Nephron progenitor cell (in vitro differentiated cells): ENCODE results near the gene DAPK1.
A peak's percentile ranks its signal among the peaks of the same experiment; 100 is the strongest.

Source experiments
- DNase-seq: peaks from one replicate; pipeline ENCODE4 v3.0.0; 2021
- H3K27ac Mint-ChIP-seq: 2 replicates; pipeline ENCODE4 v1.8.0; 2021; ENCODE audit warnings: mild to moderate bottlenecking, moderate library complexity, mixed read lengths
- H3K27me3 Mint-ChIP-seq: 2 replicates; pipeline ENCODE4 v1.8.0; 2021; ENCODE audit warnings: mild to moderate bottlenecking, low read depth, mixed read lengths; ENCODE audit not compliant: poor library complexity
- H3K36me3 Mint-ChIP-seq: 2 replicates; pipeline ENCODE4 v1.8.0; 2021; ENCODE audit warnings: low read depth, mixed read lengths
- H3K4me1 Mint-ChIP-seq: 2 replicates; pipeline ENCODE4 v1.8.0; 2021; ENCODE audit warnings: mixed read lengths
- H3K4me3 Mint-ChIP-seq: 2 replicates; pipeline ENCODE4 v1.8.0; 2021; ENCODE audit warnings: mild to moderate bottlenecking, moderate library complexity, mixed read lengths
- H3K9me3 Mint-ChIP-seq: 2 replicates; pipeline ENCODE4 v1.8.0; 2021; ENCODE audit warnings: mild to moderate bottlenecking, moderate library complexity, mixed read lengths
- TF ChIP-seq, protein P1 (sequence below): fragments of 200-600 bp; sonication (generic); IDR thresholded peaks from 2 replicates; pipeline ENCODE4 v1.5.0; 2021; ENCODE audit warnings: antibody characterized with exemption

DAPK1 gene

GRCh38 chr9:87479801-87480201 lies 17.9 kb upstream of the DAPK1 start:
- Mint-ChIP-seq H3K4me1 (peaks cover 6% of the 10 kb centered on the region), H3K36me3 (no peaks in the 10 kb centered on the region), H3K4me3 (no peak overlapping the region), H3K27ac (peak overlapping the region; percentile 25), H3K9me3 (no peaks in the 10 kb centered on the region), H3K27me3 (peaks cover 10% of the 10 kb centered on the region)
- no peak for DNase-seq
- TF ChIP-seq, protein P1, sequence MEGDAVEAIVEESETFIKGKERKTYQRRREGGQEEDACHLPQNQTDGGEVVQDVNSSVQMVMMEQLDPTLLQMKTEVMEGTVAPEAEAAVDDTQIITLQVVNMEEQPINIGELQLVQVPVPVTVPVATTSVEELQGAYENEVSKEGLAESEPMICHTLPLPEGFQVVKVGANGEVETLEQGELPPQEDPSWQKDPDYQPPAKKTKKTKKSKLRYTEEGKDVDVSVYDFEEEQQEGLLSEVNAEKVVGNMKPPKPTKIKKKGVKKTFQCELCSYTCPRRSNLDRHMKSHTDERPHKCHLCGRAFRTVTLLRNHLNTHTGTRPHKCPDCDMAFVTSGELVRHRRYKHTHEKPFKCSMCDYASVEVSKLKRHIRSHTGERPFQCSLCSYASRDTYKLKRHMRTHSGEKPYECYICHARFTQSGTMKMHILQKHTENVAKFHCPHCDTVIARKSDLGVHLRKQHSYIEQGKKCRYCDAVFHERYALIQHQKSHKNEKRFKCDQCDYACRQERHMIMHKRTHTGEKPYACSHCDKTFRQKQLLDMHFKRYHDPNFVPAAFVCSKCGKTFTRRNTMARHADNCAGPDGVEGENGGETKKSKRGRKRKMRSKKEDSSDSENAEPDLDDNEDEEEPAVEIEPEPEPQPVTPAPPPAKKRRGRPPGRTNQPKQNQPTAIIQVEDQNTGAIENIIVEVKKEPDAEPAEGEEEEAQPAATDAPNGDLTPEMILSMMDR: no peak

DNA sequence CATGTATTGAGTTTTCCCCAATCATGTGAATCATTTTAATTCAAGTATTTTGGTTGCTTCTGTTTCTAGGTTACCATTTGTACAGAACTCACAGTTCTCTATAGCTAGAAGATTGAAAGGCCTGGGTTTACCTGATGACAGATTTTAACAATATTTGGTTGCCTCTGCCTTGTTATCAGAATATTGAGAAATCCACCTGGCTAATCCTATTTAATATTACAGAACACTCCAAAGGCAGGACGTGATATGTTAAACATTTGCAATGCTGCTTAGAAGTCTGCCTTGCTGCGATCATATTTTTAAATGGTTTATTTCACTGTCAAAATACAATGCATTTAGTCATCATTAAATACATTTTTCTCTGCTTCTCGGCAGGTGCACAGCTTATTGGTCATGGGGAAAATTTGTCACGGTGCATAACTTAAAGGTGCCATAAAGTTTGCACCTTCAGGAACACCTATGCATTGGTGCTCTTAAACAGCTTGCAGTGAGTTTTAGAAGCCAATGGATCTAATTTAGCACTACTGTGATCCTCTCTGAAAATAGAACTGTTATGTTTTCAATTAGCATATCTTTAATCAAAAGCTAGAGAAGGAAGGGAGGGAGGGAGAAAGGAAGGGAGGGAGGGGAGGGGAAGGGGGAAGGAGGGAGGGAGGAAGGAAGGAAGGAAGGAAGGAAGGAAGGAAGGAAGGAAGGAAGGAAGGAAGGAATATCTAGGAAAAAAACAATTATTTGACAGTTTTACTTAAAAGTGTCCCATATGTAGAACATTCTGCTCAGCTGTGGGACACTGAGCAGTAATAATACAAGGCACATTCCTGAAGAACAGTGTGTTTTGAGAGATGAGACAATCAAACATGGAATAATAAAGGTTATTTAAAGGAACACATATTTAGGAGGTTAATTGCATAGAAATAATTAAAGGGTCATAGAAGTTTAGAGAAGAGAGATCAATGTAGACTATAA lies 15.5 kb upstream of the DAPK1 start:
- peaks cover 13% of the 10 kb centered on the region for H3K27me3 Mint-ChIP-seq
- peaks cover 6% of the 10 kb centered on the region for H3K4me1 Mint-ChIP-seq
- H3K27ac Mint-ChIP-seq: no peak overlapping the region
- TF ChIP-seq, protein P1: no peak
- H3K9me3 Mint-ChIP-seq: no peaks in the 10 kb centered on the region
- no peaks in the 10 kb centered on the region for H3K36me3 Mint-ChIP-seq
- DNase-seq: no peak
- no peak overlapping the region for H3K4me3 Mint-ChIP-seq

DNA sequence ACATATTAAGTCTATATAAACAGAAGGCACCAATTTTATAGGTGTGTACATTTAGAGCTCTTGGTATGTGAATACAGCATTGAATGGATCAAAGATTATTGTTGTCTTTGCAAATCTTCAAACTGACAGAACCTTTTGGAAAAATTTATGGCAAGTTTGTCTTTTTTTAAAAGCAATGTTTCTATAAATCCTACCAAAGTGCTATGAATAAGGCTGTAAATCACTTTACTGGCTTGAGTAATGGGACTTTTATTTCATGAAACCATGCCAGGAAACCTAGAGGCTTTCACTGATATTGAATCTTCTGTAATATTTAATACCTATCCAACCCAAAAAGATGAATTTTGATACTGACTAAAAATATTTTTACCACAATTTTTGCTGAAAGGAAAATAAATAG lies 7.4 kb upstream of the DAPK1 start:
- no peak for DNase-seq
- H3K27me3 Mint-ChIP-seq: peaks cover 19% of the 10 kb centered on the region
- H3K27ac Mint-ChIP-seq: no peak overlapping the region
- no peaks in the 10 kb centered on the region for H3K36me3 Mint-ChIP-seq
- H3K4me3 Mint-ChIP-seq: no peak overlapping the region
- H3K9me3 Mint-ChIP-seq: no peaks in the 10 kb centered on the region
- peaks cover 6% of the 10 kb centered on the region for H3K4me1 Mint-ChIP-seq
- TF ChIP-seq, protein P1: no peak

GRCh38 chr9:87490907-87491306 lies 6.8 kb upstream of the DAPK1 start:
- Mint-ChIP-seq H3K4me1 (peaks cover 7% of the 10 kb centered on the region), H3K9me3 (no peaks in the 10 kb centered on the region), H3K4me3 (no peak overlapping the region), H3K27ac (no peak overlapping the region), H3K36me3 (no peaks in the 10 kb centered on the region), H3K27me3 (peaks cover 19% of the 10 kb centered on the region)
- TF ChIP-seq, protein P1: no peak
- DNase-seq: no peak

GRCh38 chr9:87491523-87491922 lies 6.1 kb upstream of the DAPK1 start:
- TF ChIP-seq, protein P1: no peak
- Mint-ChIP-seq H3K4me1 (peaks cover 7% of the 10 kb centered on the region), H3K27ac (no peak overlapping the region), H3K27me3 (peaks cover 23% of the 10 kb centered on the region), H3K9me3 (no peaks in the 10 kb centered on the region), H3K4me3 (no peak overlapping the region), H3K36me3 (no peaks in the 10 kb centered on the region)
- no peak for DNase-seq

GRCh38 chr9:87492642-87493041 lies 5.0 kb upstream of the DAPK1 start:
- Mint-ChIP-seq H3K9me3 (no peaks in the 10 kb centered on the region), H3K27me3 (peaks cover 20% of the 10 kb centered on the region), H3K36me3 (no peaks in the 10 kb centered on the region), H3K27ac (no peak overlapping the region), H3K4me1 (peaks cover 13% of the 10 kb centered on the region), H3K4me3 (no peak overlapping the region)
- TF ChIP-seq, protein P1: no peak
- no peak for DNase-seq
